HS-27A (cell line): ENCODE measurements around the gene ENDOG.
"Not testable (repeated sequence)": the region's sequence is repeated elsewhere in the genome, so short reads cannot be mapped to it uniquely, and the experiment has no call there.

Source experiments
- DNase-seq: peaks from one replicate; pipeline ENCODE4 v3.0.0-alpha.2; 2012; ENCODE audit warnings: low read depth, missing footprints

Gene ENDOG

GRCh38 chr9:128818099-128818838 lies at the start of gene ENDOG:
TSS of gene ENDOG (plus strand) at chr9:128818500. CDS start at chr9:128818685, 185 bp downstream.
- DNase-seq: peak; percentile 95

DNA sequence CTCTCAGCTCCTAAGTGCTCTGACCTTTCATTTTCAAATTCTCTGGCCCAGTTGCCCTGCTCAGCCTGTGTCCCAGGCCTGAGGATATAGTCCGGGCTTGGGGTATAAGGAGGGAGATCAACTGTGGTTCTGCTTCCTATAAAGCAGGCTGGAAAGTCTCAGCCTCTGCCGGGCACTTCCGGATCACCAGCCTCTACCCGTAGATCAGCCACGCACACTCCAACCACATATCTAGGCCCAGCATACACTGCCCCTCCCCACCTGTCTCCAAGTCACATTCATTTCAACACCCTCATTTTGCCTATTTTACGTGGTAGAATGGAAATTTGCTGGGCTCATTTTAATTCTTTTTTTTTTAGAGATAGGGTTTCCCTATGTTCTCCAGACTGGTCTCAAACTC lies 49.7 kb upstream of the ENDOG start:
- DNase-seq: no peak

GRCh38 chr9:128770286-128771030 lies 47.8 kb upstream of the ENDOG start:
- no peak for DNase-seq

DNA sequence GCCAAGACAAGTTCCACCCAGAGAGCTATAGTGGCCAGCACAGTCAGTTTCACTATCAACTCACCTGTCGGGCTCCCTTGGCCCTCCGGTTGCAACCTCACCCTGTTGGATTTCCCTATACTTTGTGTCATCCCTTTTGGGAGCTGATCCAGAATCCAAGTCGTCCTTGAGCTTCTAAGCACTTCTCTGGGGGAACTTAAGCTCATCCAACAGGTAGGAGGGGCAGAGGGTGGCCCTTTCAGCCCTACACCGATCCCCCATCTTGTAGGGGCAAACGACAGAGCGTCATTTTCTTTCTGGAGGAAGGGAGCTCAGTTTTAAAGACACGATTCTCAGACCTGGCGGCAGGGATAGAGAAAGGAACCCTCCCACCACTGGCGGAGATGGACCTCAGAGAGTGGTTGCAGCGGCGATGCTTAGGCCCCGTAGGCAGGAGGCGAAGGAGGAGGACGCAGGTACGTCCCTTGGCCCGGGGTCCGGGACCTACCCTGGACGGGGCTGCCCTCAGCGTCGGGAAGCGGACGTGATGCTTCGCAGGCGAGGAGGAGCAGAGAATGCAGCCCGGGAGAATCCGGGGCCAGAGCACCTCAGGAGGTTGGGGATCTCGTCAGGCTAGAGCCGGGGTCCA lies 47.1 kb upstream of the ENDOG start:
- no peak for DNase-seq

DNA sequence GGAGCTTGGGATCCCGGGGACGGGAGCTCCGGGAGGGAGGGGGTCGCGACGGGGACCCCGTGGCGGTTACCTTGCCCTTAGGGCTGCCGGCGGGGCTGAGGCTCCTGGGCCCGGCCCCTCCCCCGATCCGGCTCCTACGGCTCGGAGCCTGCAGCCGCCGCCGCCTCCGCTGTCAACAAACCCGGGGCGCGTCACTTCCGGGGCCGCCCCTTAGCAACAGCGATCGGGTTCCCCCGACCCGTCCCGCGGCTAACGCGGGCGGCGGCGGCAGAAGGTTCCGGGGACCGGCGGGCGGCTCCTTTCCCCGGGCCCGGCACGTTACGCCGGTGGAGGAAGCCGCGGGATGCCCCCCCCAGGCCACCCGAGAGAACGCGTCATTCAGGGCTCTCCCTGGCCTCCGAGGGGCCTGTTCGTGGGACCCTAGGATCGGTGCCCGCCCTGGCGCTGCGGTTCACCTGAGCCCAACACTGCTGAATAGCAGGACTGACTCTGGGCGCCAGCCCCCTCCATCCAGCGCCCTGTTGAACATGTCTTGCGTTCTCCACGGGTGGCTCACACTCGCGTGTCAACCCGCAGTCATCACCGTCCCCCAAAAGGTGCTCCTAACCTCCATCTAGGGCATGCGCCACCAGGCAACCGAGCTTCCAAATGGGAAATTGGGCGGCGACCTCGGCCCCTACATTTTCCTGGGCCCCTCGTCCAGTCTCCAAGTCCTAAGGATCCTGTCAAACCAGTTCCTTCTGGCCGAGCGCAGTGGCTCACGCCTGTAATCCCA lies 46.4 kb upstream of the ENDOG start, which contains the start of gene ZER1:
Gene ZER1, minus strand, starts transcription at position 183 of the 775 bp plus-strand sequence. CDS start 16,362 bp downstream, outside the sequence.
- peak; percentile 47 for DNase-seq

GRCh38 chr9:128773049-128773448 lies 45.3 kb upstream of the ENDOG start:
- no peak for DNase-seq

- no peak for DNase-seq
Observed at GRCh38 chr9:128774804-128775203, 43.5 kb upstream of the ENDOG start.

GRCh38 chr9:128780093-128780492 lies 38.2 kb upstream of the ENDOG start:
- not testable (repeated sequence) for DNase-seq

- no peak for DNase-seq
Observed at GRCh38 chr9:128781187-128782070, 36.9 kb upstream of the ENDOG start.

DNA sequence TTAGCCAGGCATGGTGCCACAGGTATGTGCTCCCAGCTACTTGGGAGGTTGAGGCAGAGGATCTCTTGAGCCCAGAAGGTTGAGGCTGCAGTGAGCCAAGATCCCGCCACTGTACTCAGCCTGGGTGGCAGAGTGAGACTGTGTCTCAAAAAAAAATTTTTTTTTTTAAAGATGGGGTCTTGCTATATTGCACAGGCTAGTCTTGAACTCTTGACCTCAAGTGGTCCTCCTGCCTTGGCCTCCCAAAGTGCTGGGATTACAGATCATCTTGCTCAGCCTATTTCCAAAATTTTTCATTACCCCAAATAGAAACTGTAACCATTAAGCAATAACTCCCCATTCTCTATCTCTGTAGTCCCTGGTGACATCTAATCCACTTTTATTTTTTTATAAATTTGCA lies 35.6 kb upstream of the ENDOG start:
- no peak for DNase-seq

- DNase-seq: no peak
Observed at GRCh38 chr9:128785427-128785826, 32.9 kb upstream of the ENDOG start.

- DNase-seq: peak; percentile 46
Observed at GRCh38 chr9:128786681-128787601, 31.4 kb upstream of the ENDOG start, which contains the start of gene TBC1D13. TSS of gene TBC1D13 (plus strand) at chr9:128787253. CDS start at chr9:128787354, 101 bp downstream.

DNA sequence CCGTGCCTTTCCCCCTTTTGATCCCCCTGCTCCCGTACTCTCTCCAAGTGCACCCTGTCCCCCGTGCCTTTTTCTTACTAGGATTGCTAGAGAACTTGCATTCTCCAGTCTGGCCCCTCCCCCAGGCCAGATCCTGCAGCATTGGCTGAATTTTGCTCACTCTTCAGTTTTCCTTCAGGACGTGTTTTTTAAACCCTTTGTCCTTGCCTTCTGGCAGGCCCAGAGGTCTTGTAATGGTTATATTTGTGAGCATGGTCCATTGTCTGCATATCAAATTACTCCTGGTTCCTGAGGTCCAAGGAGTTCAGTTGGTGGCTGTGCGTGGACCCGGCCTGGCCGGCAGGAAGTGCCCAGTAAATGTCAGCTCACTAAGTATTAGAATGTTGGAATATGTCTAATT lies 30.6 kb upstream of the ENDOG start:
- DNase-seq: no peak

GRCh38 chr9:128788445-128788844 lies 29.9 kb upstream of the ENDOG start:
- no peak for DNase-seq

DNA sequence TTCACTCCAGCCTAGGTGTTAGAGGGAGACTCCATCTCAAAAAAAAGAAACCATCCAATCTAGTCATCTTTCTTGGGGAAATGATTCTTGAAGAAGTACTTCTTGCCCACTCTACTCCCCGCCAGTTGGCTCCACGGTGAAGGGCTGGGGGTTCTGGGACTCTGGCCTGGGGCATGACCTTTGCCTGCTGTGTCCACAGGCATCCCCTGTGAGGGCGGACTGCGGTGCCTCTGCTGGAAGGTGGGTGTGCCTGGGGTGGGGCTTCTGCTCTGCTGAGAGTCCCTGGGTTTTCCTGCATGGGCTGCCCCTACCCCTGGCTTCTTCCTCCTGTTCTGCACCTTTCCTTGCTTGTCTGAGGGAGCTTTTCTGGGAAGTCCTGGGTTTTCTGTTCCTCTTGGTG lies 27.8 kb upstream of the ENDOG start:
- no peak for DNase-seq

GRCh38 chr9:128792134-128792533 lies 26.2 kb upstream of the ENDOG start:
- DNase-seq: no peak

- DNase-seq: no peak
Observed at GRCh38 chr9:128792978-128793686, 25.2 kb upstream of the ENDOG start.

DNA sequence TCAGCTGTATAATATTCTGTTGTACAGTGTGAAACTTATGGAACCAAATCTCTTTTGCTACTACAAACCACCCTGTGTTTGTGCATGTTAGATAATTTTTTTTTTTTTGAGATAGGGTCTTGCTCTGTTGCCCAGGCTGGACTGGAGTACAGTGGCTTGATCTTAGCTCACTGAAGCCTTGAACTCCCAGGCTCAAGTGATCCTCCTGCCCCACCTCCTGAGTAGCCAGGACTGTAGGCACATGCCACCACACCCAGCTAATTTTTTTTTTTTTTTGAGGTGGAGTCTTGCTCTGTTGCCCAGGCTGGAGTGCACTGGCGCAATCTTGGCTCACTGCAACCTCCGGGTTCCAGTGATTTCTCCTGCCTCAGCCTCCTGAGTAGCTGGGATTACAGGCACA lies 23.3 kb upstream of the ENDOG start:
- not testable (repeated sequence) for DNase-seq

GRCh38 chr9:128798896-128799295 lies 19.4 kb upstream of the ENDOG start:
- no peak for DNase-seq
